ENCODE measurements around the gene PCSK4.

PCSK4 gene

GRCh38 chr19:1470305-1471009 lies 19.7 kb downstream of the PCSK4 start:
- peak in 1 of 2 donors; percentile 38 for DNase-seq (ENCODE audit: low read depth in 2 of 2)

- no peak for DNase-seq (ENCODE audit: low read depth in 2 of 2)
Measured at GRCh38 chr19:1470055-1470304, 20.2 kb downstream of the PCSK4 start.

- no peak for DNase-seq (ENCODE audit: low read depth in 2 of 2)
Measured at GRCh38 chr19:1469255-1470054, 20.7 kb downstream of the PCSK4 start.

- DNase-seq (ENCODE audit: low read depth in 2 of 2), result no peak
Measured at GRCh38 chr19:1468821-1469254, 21.3 kb downstream of the PCSK4 start.

GRCh38 chr19:1468274-1468820 lies 21.8 kb downstream of the PCSK4 start:
- DNase-seq (ENCODE audit: low read depth in 2 of 2), result no peak

GRCh38 chr19:1467490-1468273 lies 22.5 kb downstream of the PCSK4 start:
- no peak for DNase-seq (ENCODE audit: low read depth in 2 of 2)

GRCh38 chr19:1467215-1467489 lies 23.0 kb downstream of the PCSK4 start:
- DNase-seq (ENCODE audit: low read depth in 2 of 2), result no peak

GRCh38 chr19:1466461-1467214 lies 23.5 kb downstream of the PCSK4 start:
- no peak for DNase-seq (ENCODE audit: low read depth in 2 of 2)

- no peak for DNase-seq (ENCODE audit: low read depth in 2 of 2)
Measured at GRCh38 chr19:1466018-1466460, 24.1 kb downstream of the PCSK4 start.

GRCh38 chr19:1465191-1466016 lies 24.7 kb downstream of the PCSK4 start:
- DNase-seq (ENCODE audit: low read depth in 2 of 2), result no peak

GRCh38 chr19:1461862-1462261 lies 28.3 kb downstream of the PCSK4 start:
- no peak for DNase-seq (ENCODE audit: low read depth in 2 of 2)

- DNase-seq (ENCODE audit: low read depth in 2 of 2), result no peak
Measured at GRCh38 chr19:1460033-1460995, 29.8 kb downstream of the PCSK4 start.

GRCh38 chr19:1459479-1459878 lies 30.7 kb downstream of the PCSK4 start:
- no peak for DNase-seq (ENCODE audit: low read depth in 2 of 2)

- DNase-seq (ENCODE audit: low read depth in 2 of 2), result no peak
Measured at GRCh38 chr19:1457892-1458291, 32.3 kb downstream of the PCSK4 start.

GRCh38 chr19:1457031-1457739 lies 33.0 kb downstream of the PCSK4 start:
- no peak for DNase-seq (ENCODE audit: low read depth in 2 of 2)

- no peak for DNase-seq (ENCODE audit: low read depth in 2 of 2)
Measured at GRCh38 chr19:1456121-1456900, 33.8 kb downstream of the PCSK4 start.

GRCh38 chr19:1455336-1456120 lies 34.6 kb downstream of the PCSK4 start:
- DNase-seq (ENCODE audit: low read depth in 2 of 2), result no peak

GRCh38 chr19:1455002-1455335 lies 35.2 kb downstream of the PCSK4 start:
- DNase-seq (ENCODE audit: low read depth in 2 of 2), result no peak
